Keratinocyte (primary cell): ENCODE results near the gene UBE2J2. TPM values are rescaled to one million over a fixed set of nuclear protein-coding genes. Genes with fewer than 3 reads are reported as not detected.

Source experiments
- DNase-seq: peaks from one replicate; pipeline ENCODE4 v3.0.0-alpha.2; 2011; ENCODE audit warnings: low read depth, missing footprints, low spot score
- FAIRE-seq: peaks from 2 replicates; lab custom pipeline; 2011; peaks lifted over from hg19 to GRCh38; lab: Jason Lieb, UNC
- H2AFZ ChIP-seq: 2 replicates; pipeline ENCODE4 v1.6.0; 2012; ENCODE audit warnings: low read length, control low read depth, inconsistent platforms; ENCODE audit not compliant: control insufficient read depth
- H3K27ac ChIP-seq: 2 replicates; pipeline ENCODE4 v1.5.1; 2011; ENCODE audit warnings: low read length; ENCODE audit not compliant: control insufficient read depth, insufficient read depth
- H3K27me3 ChIP-seq: 3 replicates; pipeline ENCODE4 v1.6.0; 2011; ENCODE audit warnings: low read length; ENCODE audit not compliant: control insufficient read depth, insufficient read depth; ENCODE audit errors: extremely low read depth
- H3K36me3 ChIP-seq, 2 experiments: 2 replicates in 1 of 2; 3 replicates in 1 of 2; pipeline ENCODE4 v1.5.1; 2011; ENCODE audit warnings: low read length in 2 of 2, mild to moderate bottlenecking in 1 of 2; ENCODE audit not compliant: control insufficient read depth in 2 of 2, insufficient read depth in 2 of 2; ENCODE audit errors: extremely low read depth in 1 of 2
- H3K4me1 ChIP-seq: 3 replicates; pipeline ENCODE4 v1.5.1; 2011; ENCODE audit warnings: low read length; ENCODE audit not compliant: control insufficient read depth, insufficient read depth; ENCODE audit errors: extremely low read depth
- H3K4me2 ChIP-seq: 3 replicates; pipeline ENCODE4 v1.6.0; 2011; ENCODE audit warnings: low read depth, low read length; ENCODE audit not compliant: control insufficient read depth, insufficient read depth; ENCODE audit errors: extremely low read depth
- H3K4me3 ChIP-seq, 3 experiments: fragments of 200-600 bp in 1 of 3; sonication (generic) in 1 of 3; 2 replicates in 2 of 3; 3 replicates in 1 of 3; pipeline ENCODE4 v1.5.1; 2011 to 2016; ENCODE audit warnings: low read length in 3 of 3, mild to moderate bottlenecking in 3 of 3, control low read depth in 2 of 3, inconsistent platforms in 1 of 3, low read depth in 1 of 3, mixed read lengths in 1 of 3, mixed run types in 1 of 3, moderate library complexity in 1 of 3; ENCODE audit not compliant: control insufficient read depth in 2 of 3, insufficient read depth in 2 of 3; ENCODE audit errors: extremely low read depth in 1 of 3
- H3K79me2 ChIP-seq: 2 replicates; pipeline ENCODE4 v1.6.0; 2012; ENCODE audit warnings: low read length; ENCODE audit not compliant: control insufficient read depth, insufficient read depth
- H3K9ac ChIP-seq: 3 replicates; pipeline ENCODE4 v1.6.0; 2011; ENCODE audit warnings: low read length; ENCODE audit not compliant: control insufficient read depth, insufficient read depth; ENCODE audit errors: extremely low read depth
- H3K9me1 ChIP-seq: 3 replicates; pipeline ENCODE4 v1.6.0; 2011; ENCODE audit warnings: low read length; ENCODE audit not compliant: control insufficient read depth, insufficient read depth; ENCODE audit errors: extremely low read depth
- H3K9me3 ChIP-seq: 2 replicates; pipeline ENCODE4 v1.5.1; 2012; ENCODE audit warnings: low read depth, low read length; ENCODE audit not compliant: control insufficient read depth
- H4K20me1 ChIP-seq: 3 replicates; pipeline ENCODE4 v1.6.0; 2011; ENCODE audit warnings: low read length; ENCODE audit not compliant: control insufficient read depth, insufficient read depth; ENCODE audit errors: extremely low read depth
- EZH2 ChIP-seq: IDR thresholded peaks from one replicate; pipeline ENCODE4 v1.6.1; 2012; ENCODE audit warnings: inconsistent platforms, mild to moderate bottlenecking, low read length, moderate library complexity
- dilution Hi-C: fragments of 300-500 bp; cut with MboI; formaldehyde crosslinking; loops from one replicate; pipeline ENCODE4 v1.7.0; 2020; ENCODE audit warnings: low sequenced_read_pairs; ENCODE audit not compliant: extremely low pct_ligation_motif_present
- polyA plus RNA-seq, 5 experiments: library from polyadenylated mRNA; depleted of rRNA in 3 of 5; stranded (reverse) in 3 of 5; stranded (forward) in 1 of 5; unstranded in 1 of 5; fragments of >200 nt; gene quantifications; 1 replicate in 1 of 5; 2 replicates in 3 of 5; 3 replicates in 1 of 5; pipeline versions ENCODE4 v1.2.1 to v1.2.3, GENCODE V29; 2011 to 2012; ENCODE audit warnings: missing spikeins in 2 of 5, low read depth in 1 of 5, low replicate concordance in 1 of 5
- TF ChIP-seq, protein P1 (sequence below), 3 experiments: IDR thresholded peaks in 1 of 3; conservative IDR thresholded peaks in 1 of 3; optimal IDR thresholded peaks in 1 of 3; 2 replicates in 2 of 3; 3 replicates in 1 of 3; pipeline versions ENCODE3 to v1.5.1; 2011; ENCODE audit warnings: low read length in 3 of 3, mild to moderate bottlenecking in 3 of 3, moderate library complexity in 2 of 3, control low read depth in 1 of 3, inconsistent platforms in 1 of 3; ENCODE audit not compliant: insufficient read depth in 2 of 3; ENCODE audit errors: extremely low read depth in 1 of 3

Gene UBE2J2
- polyA plus RNA-seq, 1 donor (not counting 4 experiments of a cell fraction or from before 2014, with no cell fraction given), result 27.0 TPM

DNA sequence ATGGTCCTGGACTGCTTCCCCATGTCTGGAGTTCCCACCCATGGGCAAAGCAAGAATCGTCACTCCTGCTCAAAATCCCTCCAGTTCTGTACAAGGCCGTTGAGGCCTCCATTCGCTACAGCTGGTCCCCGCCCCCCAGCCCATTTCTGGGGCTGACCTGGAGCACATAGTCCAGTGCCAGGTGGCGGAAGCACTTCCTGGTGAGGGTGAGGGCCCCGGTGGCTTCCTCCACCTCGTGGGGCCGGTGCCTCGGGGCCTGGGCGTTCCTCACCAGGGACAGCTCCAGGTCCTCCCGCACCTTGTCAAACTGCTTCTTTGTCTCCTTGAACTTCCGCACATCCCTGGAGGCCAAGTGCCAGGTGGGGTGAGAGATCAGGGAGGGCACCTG, 26.7 kb upstream of the UBE2J2 start:
- H3K9me1 ChIP-seq, result no peaks in the 10 kb centered on the region
- no peaks in the 10 kb centered on the region for H4K20me1 ChIP-seq
- H3K9ac ChIP-seq, result no peak overlapping the region
- no peaks in the 10 kb centered on the region for H3K9me3 ChIP-seq
- no peak for TF ChIP-seq EZH2
- TF ChIP-seq, protein P1, sequence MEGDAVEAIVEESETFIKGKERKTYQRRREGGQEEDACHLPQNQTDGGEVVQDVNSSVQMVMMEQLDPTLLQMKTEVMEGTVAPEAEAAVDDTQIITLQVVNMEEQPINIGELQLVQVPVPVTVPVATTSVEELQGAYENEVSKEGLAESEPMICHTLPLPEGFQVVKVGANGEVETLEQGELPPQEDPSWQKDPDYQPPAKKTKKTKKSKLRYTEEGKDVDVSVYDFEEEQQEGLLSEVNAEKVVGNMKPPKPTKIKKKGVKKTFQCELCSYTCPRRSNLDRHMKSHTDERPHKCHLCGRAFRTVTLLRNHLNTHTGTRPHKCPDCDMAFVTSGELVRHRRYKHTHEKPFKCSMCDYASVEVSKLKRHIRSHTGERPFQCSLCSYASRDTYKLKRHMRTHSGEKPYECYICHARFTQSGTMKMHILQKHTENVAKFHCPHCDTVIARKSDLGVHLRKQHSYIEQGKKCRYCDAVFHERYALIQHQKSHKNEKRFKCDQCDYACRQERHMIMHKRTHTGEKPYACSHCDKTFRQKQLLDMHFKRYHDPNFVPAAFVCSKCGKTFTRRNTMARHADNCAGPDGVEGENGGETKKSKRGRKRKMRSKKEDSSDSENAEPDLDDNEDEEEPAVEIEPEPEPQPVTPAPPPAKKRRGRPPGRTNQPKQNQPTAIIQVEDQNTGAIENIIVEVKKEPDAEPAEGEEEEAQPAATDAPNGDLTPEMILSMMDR (optimal IDR thresholded peaks at IDR 0.05 in 1 of 3, IDR thresholded peaks at IDR 0.05 in 1 of 3, conservative IDR thresholded peaks at IDR 0.05 in 1 of 3; ENCODE audit: extremely low read depth in 1 of 3, insufficient read depth in 2 of 3, low read length in 3 of 3), result no peak
- H3K4me1 ChIP-seq, result peaks cover 27% of the 10 kb centered on the region
- peaks cover 0 to 1% of the 10 kb centered on the region in 2 experiments for H3K36me3 ChIP-seq
- no peaks in the 10 kb centered on the region for H3K27me3 ChIP-seq
- dilution Hi-C loops, result no loop called here
- no peak overlapping the region for H3K4me3 ChIP-seq
- FAIRE-seq, result no peak
- no peak for DNase-seq
- H3K4me2 ChIP-seq, result no peak overlapping the region
- no peak overlapping the region for H2AFZ ChIP-seq
- peaks cover 3% of the 10 kb centered on the region for H3K79me2 ChIP-seq
- no peak overlapping the region for H3K27ac ChIP-seq

- no peaks in the 10 kb centered on the region for H3K9me1 ChIP-seq
- H4K20me1 ChIP-seq, result no peaks in the 10 kb centered on the region
- no peak overlapping the region for H3K4me2 ChIP-seq
- H3K4me3 ChIP-seq, result no peak overlapping the region
- TF ChIP-seq, protein P1 (optimal IDR thresholded peaks at IDR 0.05 in 1 of 3, IDR thresholded peaks at IDR 0.05 in 1 of 3, conservative IDR thresholded peaks at IDR 0.05 in 1 of 3; ENCODE audit: extremely low read depth in 1 of 3, insufficient read depth in 2 of 3, low read length in 3 of 3), result peak in 2 of 3 experiments; percentile 44 to 51
- no peak for TF ChIP-seq EZH2
- no peak overlapping the region for H3K27ac ChIP-seq
- H3K27me3 ChIP-seq, result no peaks in the 10 kb centered on the region
- no peak overlapping the region for H3K9ac ChIP-seq
- no peaks in the 10 kb centered on the region for H3K9me3 ChIP-seq
- peaks cover 22% of the 10 kb centered on the region for H3K4me1 ChIP-seq
- peaks cover 0 to 1% of the 10 kb centered on the region in 2 experiments for H3K36me3 ChIP-seq
- dilution Hi-C loops, result no loop called here
- H2AFZ ChIP-seq, result no peak overlapping the region
- FAIRE-seq, result no peak
- peaks cover 3% of the 10 kb centered on the region for H3K79me2 ChIP-seq
- no peak for DNase-seq
Measured at GRCh38 chr1:1299686-1300351, 26.2 kb upstream of the UBE2J2 start.
